Psoas muscle (tissue), 8 donors: ENCODE data around the gene DNASE2B. TPM values are rescaled to one million over a fixed set of nuclear protein-coding genes. Genes with fewer than 3 reads are reported as not detected.
A peak's percentile ranks its signal among the peaks of the same experiment; 100 is the strongest.

ENCODE experiments used
- ATAC-seq, 4 donors: fragments of 200-7000 bp; cut with Tn5 transposase; one replicate each; pipeline ENCODE4 v1.9.1; 2020; ENCODE audit warnings: moderate library complexity in 3 of 4, mild to moderate bottlenecking in 2 of 4
- DNase-seq, 2 donors: peaks; one replicate each; pipeline ENCODE4 v3.0.0-alpha.2; 2020
- H3K27ac ChIP-seq: fragments of 200-600 bp; one replicate; pipeline ENCODE4 v1.8.0; 2022
- H3K27me3 ChIP-seq, 3 donors: fragments of 200-600 bp in 1 of 3; one replicate each; pipeline versions ENCODE4 v1.6.1 to v1.8.0; 2013 to 2022; ENCODE audit warnings: low read length in 2 of 3, mild to moderate bottlenecking in 2 of 3, moderate library complexity in 1 of 3; ENCODE audit not compliant: insufficient read depth in 3 of 3
- H3K36me3 ChIP-seq, 2 donors: fragments of 200-600 bp in 1 of 2; one replicate each; pipeline versions ENCODE4 v1.6.1 to v1.8.0; 2013 to 2022; ENCODE audit warnings: low read depth in 1 of 2, mild to moderate bottlenecking in 1 of 2, moderate library complexity in 1 of 2; ENCODE audit not compliant: insufficient read depth in 1 of 2
- H3K4me1 ChIP-seq: fragments of 200-600 bp; one replicate; pipeline ENCODE4 v1.8.0; 2022
- H3K4me3 ChIP-seq: fragments of 200-600 bp; one replicate; pipeline ENCODE4 v1.8.0; 2022; ENCODE audit warnings: mild to moderate bottlenecking
- H3K9me3 ChIP-seq: fragments of 200-600 bp; one replicate; pipeline ENCODE4 v1.8.0; 2022
- WGBS, 3 donors: extraction: QIAGEN DNeasy Blood & Tissue Kit; methylation state at CpG; one replicate each; pipeline versions ENCODE4 v1.1.6 to v1.1.7; 2013; 5-methylcytosine and 5-hydroxymethylcytosine counted together
- intact Hi-C, 2 donors: fragments of 100-400 bp; cut with DNase I; formaldehyde crosslinking; loops; one replicate each; pipeline versions ENCODE4 v1.11.0 to v1.14.2; 2022
- polyA plus RNA-seq, 3 donors: library from polyadenylated mRNA; stranded (reverse); fragments of 200-250 nt; gene quantifications; one replicate each; pipeline ENCODE4 v1.2.3, GENCODE V29; 2013
- total RNA-seq, 4 donors: library from RNA; stranded (reverse); fragmentation: NEBNext Ultra II Directional in 2 of 4; extraction: Animal tissue kit (Norgen Biotek cat#: 25700) in 2 of 4; gene quantifications; one replicate each; pipeline versions ENCODE4 v1.2.1 to v1.2.4, GENCODE V29; 2021 to 2023
- TF ChIP-seq, protein P1 (sequence below): fragments of 200-600 bp; IDR thresholded peaks from one replicate; pipeline ENCODE4 v1.8.0; 2022; ENCODE audit warnings: antibody characterized with exemption
- donor health status: healthy with polysubstance abuse.
- donor health status: DM: no; HTN: no; CAD: no; lungs with moderate emphysema.
- donor health status: Bipolar disorder and iron deficiency.
- donor health status: healthy.
- donor health status: DM: yes; HTN: yes; CAD: no.
- donor health status: DM: no; HTN: no; CAD: no.
- donor health status: DM: no; HTN: no; CAD: no.
- donor health status: DM: yes; HTN: yes; CAD: no.

The DNASE2B gene
- total and polyA plus RNA-seq, 7 donors: 0.18 to 3.1 (median 0.84) TPM; not detected in 2

- DNase-seq: no peak
- H3K27me3 ChIP-seq: no peaks in the 10 kb centered on the region
- no peaks in the 10 kb centered on the region for H3K36me3 ChIP-seq
- H3K4me3 ChIP-seq: no peak overlapping the region
- H3K9me3 ChIP-seq: no peaks in the 10 kb centered on the region
- peak overlapping the region; percentile 65 for H3K27ac ChIP-seq
- TF ChIP-seq, protein P1, sequence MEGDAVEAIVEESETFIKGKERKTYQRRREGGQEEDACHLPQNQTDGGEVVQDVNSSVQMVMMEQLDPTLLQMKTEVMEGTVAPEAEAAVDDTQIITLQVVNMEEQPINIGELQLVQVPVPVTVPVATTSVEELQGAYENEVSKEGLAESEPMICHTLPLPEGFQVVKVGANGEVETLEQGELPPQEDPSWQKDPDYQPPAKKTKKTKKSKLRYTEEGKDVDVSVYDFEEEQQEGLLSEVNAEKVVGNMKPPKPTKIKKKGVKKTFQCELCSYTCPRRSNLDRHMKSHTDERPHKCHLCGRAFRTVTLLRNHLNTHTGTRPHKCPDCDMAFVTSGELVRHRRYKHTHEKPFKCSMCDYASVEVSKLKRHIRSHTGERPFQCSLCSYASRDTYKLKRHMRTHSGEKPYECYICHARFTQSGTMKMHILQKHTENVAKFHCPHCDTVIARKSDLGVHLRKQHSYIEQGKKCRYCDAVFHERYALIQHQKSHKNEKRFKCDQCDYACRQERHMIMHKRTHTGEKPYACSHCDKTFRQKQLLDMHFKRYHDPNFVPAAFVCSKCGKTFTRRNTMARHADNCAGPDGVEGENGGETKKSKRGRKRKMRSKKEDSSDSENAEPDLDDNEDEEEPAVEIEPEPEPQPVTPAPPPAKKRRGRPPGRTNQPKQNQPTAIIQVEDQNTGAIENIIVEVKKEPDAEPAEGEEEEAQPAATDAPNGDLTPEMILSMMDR: no peak
- WGBS, 3 donors: 25 to 28% (median 27%) methylated on average over 7 of the region's 7 CpGs
- intact Hi-C loops: loop anchor here in 1 of 2 donors (10.0 kb wide), 1 partner anchor 71 kb away; the partner anchor contains the start of gene SAMD13
- ATAC-seq: peak; percentile 45 to 71 (median 64)
- H3K4me1 ChIP-seq: peaks cover 32% of the 10 kb centered on the region
Measured at GRCh38 chr1:84376000-84376910, 22.0 kb upstream of the DNASE2B start.

DNA sequence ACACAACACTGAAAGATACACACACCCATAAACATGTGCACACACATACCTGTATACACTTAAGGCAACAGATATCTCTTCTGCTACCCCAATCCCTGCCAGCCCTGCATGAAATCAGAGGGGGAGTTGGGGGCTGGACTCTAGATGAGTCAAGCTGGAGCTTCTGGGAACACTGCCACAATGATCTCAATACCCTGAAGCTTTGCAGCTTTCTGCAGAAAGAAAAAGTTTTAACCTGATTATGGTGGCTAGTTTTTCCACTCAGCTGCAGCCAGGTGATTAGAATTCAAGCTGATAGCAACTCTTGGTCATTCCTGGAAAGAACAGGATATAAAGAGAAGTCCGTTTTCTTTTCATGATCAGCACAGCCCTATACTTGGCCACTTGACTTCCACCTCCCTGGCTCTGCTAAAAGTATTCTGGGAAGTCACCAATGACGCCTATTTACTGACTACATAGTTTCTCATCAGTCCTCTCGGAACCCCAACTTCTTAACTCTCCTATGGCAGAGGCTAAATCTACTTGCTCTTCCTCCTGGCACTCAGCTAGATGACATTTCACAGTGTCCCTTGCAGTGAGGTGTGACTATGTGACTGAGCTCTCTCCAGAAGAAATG lies 20.7 kb upstream of the DNASE2B start:
- Histone ChIP-seq H3K27me3 (no peaks in the 10 kb centered on the region), H3K4me1 (peaks cover 32% of the 10 kb centered on the region), H3K4me3 (no peak overlapping the region), H3K36me3 (no peaks in the 10 kb centered on the region), H3K27ac (no peak overlapping the region), H3K9me3 (no peaks in the 10 kb centered on the region)
- ATAC-seq: peak in 2 of 4 donors; percentile 30 to 41
- TF ChIP-seq, protein P1: no peak
- no peak for DNase-seq
- intact Hi-C loops: loop anchor here in 1 of 2 donors (10.0 kb wide), 1 partner anchor 73 kb away; the partner anchor contains the start of gene SAMD13
- 15 to 29% (median 15%) methylated on average over 3 of the region's 3 CpGs for WGBS, 3 donors

DNA sequence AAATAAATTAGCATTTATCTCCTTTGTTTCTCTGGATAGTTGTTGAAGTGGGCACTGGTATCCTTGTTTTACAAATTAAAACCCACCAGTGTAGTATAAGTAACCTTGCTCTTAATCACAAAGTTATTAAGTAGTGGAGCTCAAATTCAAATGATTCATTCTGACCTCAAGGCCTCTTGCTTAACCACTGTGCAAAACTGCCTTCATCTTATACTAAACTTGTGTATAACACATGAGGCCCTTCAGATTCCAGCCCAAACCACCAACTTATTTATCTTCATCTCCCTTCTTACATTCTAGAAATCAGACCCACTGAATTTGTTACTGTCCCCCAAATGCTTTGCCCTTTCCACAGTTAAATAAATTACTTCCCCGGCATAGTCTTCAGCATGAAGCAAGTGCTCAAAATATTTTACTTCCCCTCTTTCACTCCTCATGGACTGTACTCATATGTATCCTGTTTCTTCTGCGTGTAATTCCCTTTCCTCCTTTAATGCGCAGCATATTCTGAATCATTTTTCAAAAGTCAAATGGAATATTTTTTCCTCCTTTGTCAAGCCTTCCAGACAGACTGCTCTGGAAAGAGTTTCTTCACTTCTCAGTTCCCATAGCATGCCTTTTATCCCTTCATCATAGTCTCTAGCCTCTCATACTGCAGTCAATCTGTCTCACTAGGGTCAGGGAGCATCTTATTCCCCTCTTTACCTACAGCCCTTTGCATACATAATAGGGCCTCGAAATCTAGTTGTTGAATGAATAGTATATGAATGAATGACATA lies 19.0 kb upstream of the DNASE2B start:
- peaks cover 21% of the 10 kb centered on the region for H3K4me1 ChIP-seq
- H3K27me3 ChIP-seq: no peaks in the 10 kb centered on the region
- H3K27ac ChIP-seq: no peak overlapping the region
- TF ChIP-seq, protein P1: no peak
- intact Hi-C loops: loop anchor here in 1 of 2 donors (10.0 kb wide), 1 partner anchor 75 kb away; the partner anchor contains the start of gene SAMD13
- WGBS, 3 donors: 75 to 83% (median 76%) methylated on average over 4 of the region's 4 CpGs
- ATAC-seq (peak in 1 of 4 donors; percentile 25), DNase-seq (no peak)
- no peaks in the 10 kb centered on the region for H3K9me3 ChIP-seq
- no peak overlapping the region for H3K4me3 ChIP-seq
- no peaks in the 10 kb centered on the region for H3K36me3 ChIP-seq

DNA sequence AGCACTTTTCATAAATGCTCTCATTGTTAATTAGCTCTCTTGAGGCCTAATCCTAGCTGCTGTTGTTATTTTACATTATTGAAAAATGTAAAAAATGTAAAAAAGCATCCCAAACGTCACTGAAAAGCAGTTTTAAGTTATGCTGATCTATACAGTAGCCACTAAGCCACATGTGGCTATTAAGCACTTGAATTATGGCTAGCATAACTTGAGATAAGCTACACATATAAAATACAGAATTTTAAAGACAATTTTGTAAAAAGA lies 18.4 kb upstream of the DNASE2B start:
- ATAC-seq (no peak), DNase-seq (no peak)
- H3K36me3 ChIP-seq: no peaks in the 10 kb centered on the region
- no peak overlapping the region for H3K4me3 ChIP-seq
- no peaks in the 10 kb centered on the region for H3K27me3 ChIP-seq
- peaks cover 19% of the 10 kb centered on the region for H3K4me1 ChIP-seq
- intact Hi-C loops: loop anchor here in 1 of 2 donors (10.0 kb wide), 1 partner anchor 75 kb away; the partner anchor contains the start of gene SAMD13
- TF ChIP-seq, protein P1: no peak
- 75 to 89% (median 86%) methylated on average over 1 of the region's 1 CpG for WGBS, 3 donors
- H3K27ac ChIP-seq: no peak overlapping the region
- H3K9me3 ChIP-seq: no peaks in the 10 kb centered on the region
